Activated CD4-positive, alpha-beta memory T cell treated with anti-CD3 and anti-CD28 coated beads for 36 hours (primary cell): Measurements from ENCODE around the gene AKAP8L. TPM values are rescaled to one million over a fixed set of nuclear protein-coding genes. Genes with fewer than 3 reads are reported as not detected.

Source experiments
- CTCF ChIA-PET: fragments of 350-600 bp; sonication (Branson Sonifier 250); formaldehyde crosslinking; loops from one replicate; lab custom pipeline; 2021; ENCODE audit warnings: antibody characterized with exemption, inconsistent platforms; lab: Charles Lee
- POLR2A ChIA-PET: fragments of 350-600 bp; sonication (Branson Sonifier 250); formaldehyde crosslinking; loops from one replicate; lab custom pipeline; 2021; ENCODE audit warnings: antibody characterized with exemption; lab: Charles Lee
- DNase-seq: peaks from one replicate; pipeline ENCODE4 v3.0.0-alpha.2; 2020
- H3K27ac Mint-ChIP-seq: one replicate; pipeline ENCODE4 v1.8.0; 2021; ENCODE audit warnings: mixed read lengths
- H3K27me3 Mint-ChIP-seq: one replicate; pipeline ENCODE4 v1.8.0; 2021; ENCODE audit warnings: mixed read lengths
- H3K36me3 Mint-ChIP-seq: one replicate; pipeline ENCODE4 v1.8.0; 2021; ENCODE audit warnings: mixed read lengths
- H3K4me1 Mint-ChIP-seq: one replicate; pipeline ENCODE4 v1.8.0; 2021; ENCODE audit warnings: low read depth, mixed read lengths
- H3K4me3 Mint-ChIP-seq: one replicate; pipeline ENCODE4 v1.8.0; 2021; ENCODE audit warnings: mild to moderate bottlenecking, mixed read lengths
- H3K9me3 Mint-ChIP-seq: one replicate; pipeline ENCODE4 v1.8.0; 2021; ENCODE audit warnings: mixed read lengths
- intact Hi-C: fragments of 100-400 bp; cut with micrococcal nuclease; formaldehyde crosslinking; loops from one replicate; pipeline ENCODE4 v1.15.1; 2023
- total RNA-seq, 2 experiments: library from RNA; stranded (reverse); gene quantifications; one replicate each; pipeline ENCODE4 v1.2.3, GENCODE V29; 2021

AKAP8L gene
- total RNA-seq, 2 experiments from 2014 or later, result 94.2 to 100 TPM

DNA sequence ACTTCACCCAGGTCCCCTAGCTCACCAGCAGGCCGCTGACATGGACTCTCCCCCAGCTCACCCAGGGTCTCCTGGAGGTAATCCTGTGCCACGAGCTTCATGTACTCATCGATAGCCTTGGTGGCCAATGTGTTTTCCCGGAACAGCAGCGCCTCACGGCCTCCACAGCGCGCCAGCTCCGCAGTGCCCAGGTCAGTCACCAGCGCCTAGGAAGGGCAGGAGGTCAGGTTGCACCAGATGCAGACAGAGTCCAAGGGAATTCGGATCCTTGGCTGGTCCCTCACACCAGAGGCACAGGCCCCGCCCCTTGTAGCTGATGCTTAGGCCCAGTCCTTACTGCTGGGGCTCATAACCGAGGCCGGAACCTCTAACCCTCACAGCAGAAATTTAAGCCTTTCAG, 37.7 kb upstream of the AKAP8L start:
- Mint-ChIP-seq H3K4me1 (peaks cover 6% of the 10 kb centered on the region), H3K27me3 (no peaks in the 10 kb centered on the region), H3K27ac (no peak overlapping the region), H3K9me3 (no peaks in the 10 kb centered on the region), H3K4me3 (no peak overlapping the region), H3K36me3 (peaks cover 59% of the 10 kb centered on the region)
- ChIA-PET POLR2A (interaction anchor here (2.6 kb wide), 1 partner anchor 11 kb away, joined by 8 read pairs; no protein-coding TSS in a partner anchor), CTCF (interaction anchor here (1.2 kb wide), 4 partner anchors 21 to 99 kb away, joined by 3 to 5 read pairs (median 4); partner anchors contain the start of gene AKAP8L)
- no peak for DNase-seq
- intact Hi-C loops, result no loop called here

DNA sequence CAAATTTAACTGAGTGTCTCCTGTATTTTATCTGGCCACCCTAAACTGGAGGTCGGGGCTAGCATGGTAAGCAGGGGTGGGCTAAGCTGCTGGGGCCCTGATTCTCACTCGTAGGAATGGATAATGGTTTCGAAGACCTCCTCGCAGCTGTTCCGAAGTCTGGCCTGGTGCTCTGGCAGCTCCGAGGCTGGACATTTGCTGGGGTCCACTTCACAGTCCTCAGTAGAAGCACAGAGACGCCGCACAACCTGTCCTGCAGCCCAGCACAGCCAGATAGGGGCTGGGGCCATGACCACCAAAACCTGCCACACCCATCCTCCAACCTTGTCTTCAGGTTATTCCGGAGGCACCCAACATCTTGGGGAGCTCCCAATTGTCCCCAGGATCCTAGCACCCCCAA, 37.2 kb upstream of the AKAP8L start:
- H3K9me3 Mint-ChIP-seq, result no peaks in the 10 kb centered on the region
- H3K27me3 Mint-ChIP-seq, result no peaks in the 10 kb centered on the region
- POLR2A ChIA-PET, result interaction anchor here (2.6 kb wide), 1 partner anchor 11 kb away, joined by 8 read pairs; no protein-coding TSS in a partner anchor

DNA sequence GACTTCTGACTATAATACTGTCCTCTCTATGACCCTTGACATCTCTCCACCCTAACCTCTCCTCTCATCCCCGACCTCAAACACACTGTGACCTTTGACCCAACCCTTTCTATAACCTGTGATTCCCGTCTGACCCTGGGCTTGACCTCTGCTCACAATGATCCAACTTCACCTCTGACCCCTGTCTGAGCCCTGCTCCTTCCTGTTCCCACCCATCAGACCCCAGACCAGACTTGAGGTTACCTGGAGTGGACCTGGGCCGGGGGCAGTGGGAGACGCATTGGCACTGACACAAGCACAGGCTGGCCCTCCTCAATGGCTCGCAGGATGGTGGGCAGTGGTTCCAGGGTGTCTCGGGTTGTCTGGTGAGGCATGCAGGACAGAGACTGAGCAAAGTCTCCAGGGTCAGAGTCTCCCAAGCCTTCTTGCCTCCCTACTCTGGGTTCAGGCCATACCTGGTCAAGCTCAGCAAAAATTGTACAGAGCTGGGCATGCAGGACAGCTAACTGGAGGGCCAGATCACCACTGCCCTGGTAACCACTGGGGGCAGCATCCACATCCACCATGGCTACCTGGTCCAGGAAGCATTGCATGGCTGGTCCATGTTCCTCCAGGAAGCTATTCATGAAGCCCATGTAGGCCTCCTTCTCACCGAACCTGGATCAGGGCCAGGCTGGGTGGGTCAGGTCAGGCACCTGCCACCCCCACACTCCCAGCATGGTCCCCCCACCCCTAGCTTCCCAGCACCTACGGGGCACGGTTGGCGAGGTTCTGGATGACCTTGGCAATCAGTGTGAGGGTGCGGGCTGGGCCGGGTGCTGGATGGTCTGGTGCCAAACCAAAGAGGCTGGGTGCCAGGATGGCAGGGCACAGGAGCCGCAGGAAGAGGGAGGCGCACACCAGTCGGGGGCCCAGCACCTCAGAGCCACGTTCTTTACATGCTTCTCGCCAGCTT, 35.4 kb upstream of the AKAP8L start:
- ChIA-PET POLR2A (interaction anchor here (1.5 to 2.6 kb wide), 2 partner anchors 9 to 13 kb away, joined by 7 to 8 read pairs; no protein-coding TSS in a partner anchor), CTCF (interaction anchor here (0.7 to 2.1 kb wide), 3 partner anchors 9 to 82 kb away, joined by 3 to 7 read pairs (median 4); partner anchors contain the start of gene AKAP8L)
- intact Hi-C loops, result no loop called here
- no peak overlapping the region for H3K4me3 Mint-ChIP-seq
- no peak for DNase-seq
- no peaks in the 10 kb centered on the region for H3K27me3 Mint-ChIP-seq
- H3K27ac Mint-ChIP-seq, result no peak overlapping the region
- H3K4me1 Mint-ChIP-seq, result peaks cover 13% of the 10 kb centered on the region
- H3K9me3 Mint-ChIP-seq, result no peaks in the 10 kb centered on the region
- peaks cover 56% of the 10 kb centered on the region for H3K36me3 Mint-ChIP-seq

More for the DNA sequence above, 37.2 kb upstream of the AKAP8L start:
- DNase-seq, result no peak
- no peak overlapping the region for H3K27ac Mint-ChIP-seq
- H3K36me3 Mint-ChIP-seq, result peaks cover 64% of the 10 kb centered on the region
- intact Hi-C loops, result no loop called here
- peaks cover 7% of the 10 kb centered on the region for H3K4me1 Mint-ChIP-seq
- CTCF ChIA-PET, result interaction anchor here (1.2 to 2.1 kb wide), 5 partner anchors 20 to 100 kb away, joined by 3 to 7 read pairs (median 4); partner anchors contain the start of gene AKAP8L
- no peak overlapping the region for H3K4me3 Mint-ChIP-seq

DNA sequence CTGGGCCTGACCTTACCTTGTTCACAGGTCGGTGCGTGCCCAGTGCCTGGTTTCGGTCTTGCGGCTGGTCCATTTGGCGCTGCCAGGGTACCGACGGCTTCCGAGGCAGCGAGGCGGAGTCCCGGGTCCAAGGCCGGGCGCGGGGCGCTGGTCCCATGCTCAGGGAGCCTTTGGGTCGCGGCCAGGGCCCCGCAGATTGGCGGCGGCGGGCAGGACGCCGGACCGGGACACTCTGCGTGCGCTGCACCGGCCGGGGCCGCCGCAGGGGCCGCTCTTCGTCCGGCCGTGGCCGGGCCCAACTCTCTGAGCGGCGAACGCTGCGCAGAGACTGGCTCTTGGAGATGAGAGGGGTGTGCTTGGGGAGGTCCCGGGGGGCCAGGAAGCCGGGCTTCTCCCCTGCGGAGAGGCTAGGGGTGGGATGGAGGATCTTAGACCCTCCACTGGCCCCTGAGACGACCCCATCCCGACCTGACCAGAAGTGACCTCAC, 34.3 kb upstream of the AKAP8L start:
- Mint-ChIP-seq H3K27ac (no peak overlapping the region), H3K36me3 (peaks cover 53% of the 10 kb centered on the region), H3K4me1 (peaks cover 20% of the 10 kb centered on the region), H3K4me3 (no peak overlapping the region), H3K9me3 (no peaks in the 10 kb centered on the region), H3K27me3 (no peaks in the 10 kb centered on the region)
- no peak for DNase-seq
- CTCF ChIA-PET, result interaction anchor here (0.7 kb wide), 1 partner anchor 83 kb away, joined by 3 read pairs; no protein-coding TSS in a partner anchor
- intact Hi-C loops, result no loop called here
- POLR2A ChIA-PET, result interaction anchor here (1.5 kb wide), 1 partner anchor 10 kb away, joined by 4 read pairs; the partner anchor contains the start of gene RASAL3

DNA sequence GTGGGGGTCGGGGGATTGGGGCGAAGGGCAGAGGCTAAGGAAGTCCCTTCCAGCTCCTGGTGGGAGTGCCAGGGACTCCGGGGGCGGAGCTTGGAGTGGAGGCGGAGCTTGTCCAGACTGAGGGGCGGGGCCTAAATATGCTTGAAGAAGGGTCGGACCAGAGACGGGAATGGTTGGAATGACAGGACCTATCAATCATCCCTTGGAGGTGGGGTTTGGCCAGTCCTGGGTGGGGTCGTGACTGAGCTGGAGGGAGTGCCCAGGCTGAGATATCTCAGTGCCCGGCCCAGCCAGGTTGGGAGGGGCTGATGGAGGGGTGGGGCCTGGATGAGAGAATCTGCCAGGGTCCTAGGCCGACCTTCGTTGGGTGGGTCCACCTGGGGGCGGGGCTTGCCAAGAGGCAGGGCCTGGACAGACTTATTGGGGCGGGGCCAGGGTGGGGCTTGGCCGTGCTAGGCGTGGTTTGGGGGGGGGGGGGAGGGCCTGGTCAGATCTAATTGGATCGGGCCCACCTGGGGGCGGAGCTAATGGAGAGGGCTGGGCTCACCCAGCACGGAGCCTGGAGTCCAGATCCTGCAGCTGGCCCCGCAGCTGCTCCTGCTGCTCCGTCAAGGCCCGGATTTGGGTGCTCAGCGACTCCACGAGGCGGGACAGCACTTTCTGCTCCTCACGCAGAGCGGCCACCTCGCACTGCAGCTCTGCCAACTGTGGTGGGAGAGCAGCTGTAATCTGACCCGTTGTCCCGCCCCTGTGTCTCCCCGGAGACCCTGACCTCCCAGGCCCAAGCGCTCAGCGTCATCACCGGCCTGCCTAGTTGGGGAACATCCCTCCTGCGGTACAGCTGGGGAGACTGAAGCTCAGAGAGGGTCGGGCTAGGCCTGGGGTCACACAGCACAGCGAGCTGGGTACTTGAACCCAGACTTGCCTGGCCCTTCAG, 33.6 kb upstream of the AKAP8L start:
- H3K27me3 Mint-ChIP-seq, result no peaks in the 10 kb centered on the region
- H3K9me3 Mint-ChIP-seq, result no peaks in the 10 kb centered on the region
- peaks cover 20% of the 10 kb centered on the region for H3K4me1 Mint-ChIP-seq
- ChIA-PET CTCF (interaction anchor here (0.8 to 2.9 kb wide), 4 partner anchors 11 to 103 kb away, joined by 3 to 8 read pairs (median 4); partner anchors contain the start of gene AKAP8L), POLR2A (interaction anchor here (0.6 to 1.5 kb wide), 4 partner anchors 11 to 33 kb away, joined by 3 to 4 read pairs (median 4); partner anchors contain the start of genes AKAP8L and RASAL3)
- no peak overlapping the region for H3K27ac Mint-ChIP-seq
- H3K36me3 Mint-ChIP-seq, result peaks cover 48% of the 10 kb centered on the region
- intact Hi-C loops, result no loop called here
- no peak overlapping the region for H3K4me3 Mint-ChIP-seq
- peak; percentile 38 for DNase-seq

DNA sequence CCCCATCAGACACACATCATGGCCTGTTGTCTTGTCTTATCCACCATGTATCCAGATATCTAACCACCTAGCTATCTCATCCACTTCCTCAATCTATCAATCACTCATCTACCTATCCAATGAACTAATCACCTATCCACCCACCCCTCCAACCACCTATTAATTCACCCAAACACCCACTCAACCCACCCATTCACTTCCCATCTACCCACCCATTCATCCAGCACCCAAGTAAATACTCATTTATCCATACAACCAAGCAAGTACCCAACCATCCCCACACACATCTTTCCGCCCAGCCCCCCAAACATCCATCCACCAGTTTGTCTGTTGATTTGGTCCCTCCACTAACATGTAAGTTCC, 31.7 kb upstream of the AKAP8L start:
- no peaks in the 10 kb centered on the region for H3K9me3 Mint-ChIP-seq
- intact Hi-C loops, result no loop called here
- peak overlapping the region; percentile 81 for H3K27ac Mint-ChIP-seq
- H3K4me3 Mint-ChIP-seq, result peak overlapping the region; percentile 62
- POLR2A ChIA-PET, result interaction anchor here (0.7 to 0.8 kb wide), 2 partner anchors 14 to 17 kb away, joined by 3 to 4 read pairs; partner anchors contain the start of gene RASAL3
- no peak for DNase-seq
- CTCF ChIA-PET, result interaction anchor here (0.9 to 2.9 kb wide), 3 partner anchors 13 to 105 kb away, joined by 3 to 11 read pairs (median 8); partner anchors contain the start of gene AKAP8L
- H3K36me3 Mint-ChIP-seq, result peaks cover 40% of the 10 kb centered on the region
- peaks cover 20% of the 10 kb centered on the region for H3K4me1 Mint-ChIP-seq
- H3K27me3 Mint-ChIP-seq, result no peaks in the 10 kb centered on the region

DNA sequence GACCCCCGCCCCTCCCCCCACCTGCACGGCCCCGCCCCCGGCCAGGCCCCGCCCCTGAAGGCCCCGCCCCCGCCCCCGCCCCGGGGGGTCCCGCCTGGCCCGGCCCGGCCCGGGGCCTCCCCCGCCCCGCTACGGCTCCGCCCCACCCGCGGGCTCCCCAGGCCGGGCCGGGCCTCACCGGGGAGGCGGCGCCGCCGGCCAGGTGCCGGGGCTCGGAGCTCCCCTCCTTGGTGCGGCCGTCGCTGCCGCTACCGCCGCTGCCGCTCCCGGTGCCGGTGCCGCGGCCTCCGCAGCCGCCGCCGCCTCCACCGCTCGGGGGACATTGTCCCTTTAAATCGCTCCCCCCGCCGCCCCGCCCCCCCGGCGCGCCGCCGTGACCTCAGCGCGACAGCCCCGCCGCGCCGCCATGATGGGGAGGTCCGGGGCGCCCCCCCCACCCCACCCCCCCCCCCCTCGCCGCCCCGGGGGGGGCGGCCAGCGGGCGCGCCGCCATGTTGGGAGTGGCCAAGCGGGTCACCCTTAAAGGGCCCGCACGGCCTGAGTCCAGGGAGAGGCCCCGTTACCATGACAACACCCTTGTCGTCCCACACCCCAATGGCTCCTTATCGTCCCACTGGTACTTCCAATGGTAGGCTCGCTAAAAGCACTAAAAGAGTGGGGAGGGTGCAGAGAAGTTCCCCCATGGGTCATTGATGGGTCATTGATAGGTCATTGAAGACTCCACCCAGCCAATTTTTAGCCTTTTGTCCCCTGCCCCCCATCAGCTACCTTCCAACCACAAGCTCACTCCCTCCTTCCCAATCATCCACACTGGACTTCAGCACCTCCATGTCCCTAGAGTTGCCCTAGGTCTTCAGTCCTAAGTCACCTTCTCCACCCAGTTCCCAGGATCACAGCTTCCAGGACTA, 31.1 kb upstream of the AKAP8L start, which contains the start of gene WIZ:
Gene WIZ (minus strand): TSS at position 337 of the 908 bp plus-strand sequence. CDS start 1,649 bp downstream, outside the sequence.
- Mint-ChIP-seq H3K36me3 (peaks cover 34% of the 10 kb centered on the region), H3K9me3 (no peaks in the 10 kb centered on the region), H3K4me3 (peak within 1 kb of the TSS; percentile 62), H3K27ac (peak within 1 kb of the TSS; percentile 81), H3K4me1 (peaks cover 14% of the 10 kb centered on the region), H3K27me3 (no peaks in the 10 kb centered on the region)
- ChIA-PET CTCF (interaction anchor here (0.9 to 2.9 kb wide), 3 partner anchors 14 to 106 kb away, joined by 3 to 11 read pairs (median 8); partner anchors contain the start of gene AKAP8L), POLR2A (interaction anchor here (0.7 to 0.8 kb wide), 2 partner anchors 15 to 17 kb away, joined by 3 to 4 read pairs; partner anchors contain the start of gene RASAL3)
- intact Hi-C loops, result loop anchor here (2.0 kb wide), 1 partner anchor 17 kb away; no protein-coding TSS in a partner anchor
- DNase-seq, result peak; percentile 88

DNA sequence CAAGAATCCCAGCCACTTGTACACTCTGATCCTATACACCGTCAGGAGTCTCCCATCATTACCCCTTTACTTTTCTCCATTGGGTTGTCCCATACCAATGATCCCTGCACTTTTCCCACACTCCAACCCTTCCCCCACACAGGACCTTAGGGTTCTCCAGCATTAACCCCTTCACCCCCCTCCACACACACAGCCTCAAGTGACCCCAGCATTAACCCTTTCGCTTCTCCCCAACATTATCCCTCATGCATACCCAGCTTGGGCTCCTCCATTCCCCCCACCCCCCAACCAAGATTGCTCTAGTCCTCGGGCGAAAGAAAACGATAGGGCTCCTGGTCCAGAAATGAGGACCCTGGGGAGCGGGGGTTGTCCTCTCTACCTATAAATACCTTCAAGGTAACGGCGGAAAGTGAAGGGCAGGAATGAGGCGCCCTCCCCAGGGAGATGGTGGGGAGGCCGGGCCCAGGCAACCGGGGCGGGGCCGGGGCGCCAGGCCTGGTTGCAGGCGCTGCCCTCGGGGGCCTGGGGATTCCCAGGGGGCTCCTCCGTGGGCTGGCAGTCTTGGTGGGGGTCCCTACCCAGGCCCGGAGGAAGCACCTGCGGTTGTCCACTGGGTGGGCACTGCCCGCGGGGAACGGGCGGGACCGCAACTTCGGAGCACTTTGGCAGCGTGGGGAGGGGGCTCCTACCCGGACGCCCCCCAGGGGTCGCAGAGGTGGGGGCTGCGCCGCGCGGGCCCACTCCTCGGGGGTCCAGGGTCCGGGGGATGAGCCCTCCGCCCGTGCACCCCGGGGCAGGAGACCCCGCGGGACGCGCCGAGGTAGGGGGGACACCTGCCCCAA, 30.2 kb upstream of the AKAP8L start:
- intact Hi-C loops, result loop anchor here (2.0 kb wide), 1 partner anchor 16 kb away; no protein-coding TSS in a partner anchor
- Mint-ChIP-seq H3K27me3 (no peaks in the 10 kb centered on the region), H3K36me3 (peaks cover 26% of the 10 kb centered on the region), H3K4me3 (peak overlapping the region; percentile 52), H3K9me3 (no peaks in the 10 kb centered on the region), H3K27ac (peak overlapping the region; percentile 29), H3K4me1 (peaks cover 14% of the 10 kb centered on the region)
- DNase-seq, result no peak
- CTCF ChIA-PET, result interaction anchor here (1.9 kb wide), 1 partner anchor 30 kb away, joined by 8 read pairs; the partner anchor contains the start of gene AKAP8L
- POLR2A ChIA-PET, result interaction anchor here (1.0 kb wide), 1 partner anchor 18 kb away, joined by 3 read pairs; no protein-coding TSS in a partner anchor

DNA sequence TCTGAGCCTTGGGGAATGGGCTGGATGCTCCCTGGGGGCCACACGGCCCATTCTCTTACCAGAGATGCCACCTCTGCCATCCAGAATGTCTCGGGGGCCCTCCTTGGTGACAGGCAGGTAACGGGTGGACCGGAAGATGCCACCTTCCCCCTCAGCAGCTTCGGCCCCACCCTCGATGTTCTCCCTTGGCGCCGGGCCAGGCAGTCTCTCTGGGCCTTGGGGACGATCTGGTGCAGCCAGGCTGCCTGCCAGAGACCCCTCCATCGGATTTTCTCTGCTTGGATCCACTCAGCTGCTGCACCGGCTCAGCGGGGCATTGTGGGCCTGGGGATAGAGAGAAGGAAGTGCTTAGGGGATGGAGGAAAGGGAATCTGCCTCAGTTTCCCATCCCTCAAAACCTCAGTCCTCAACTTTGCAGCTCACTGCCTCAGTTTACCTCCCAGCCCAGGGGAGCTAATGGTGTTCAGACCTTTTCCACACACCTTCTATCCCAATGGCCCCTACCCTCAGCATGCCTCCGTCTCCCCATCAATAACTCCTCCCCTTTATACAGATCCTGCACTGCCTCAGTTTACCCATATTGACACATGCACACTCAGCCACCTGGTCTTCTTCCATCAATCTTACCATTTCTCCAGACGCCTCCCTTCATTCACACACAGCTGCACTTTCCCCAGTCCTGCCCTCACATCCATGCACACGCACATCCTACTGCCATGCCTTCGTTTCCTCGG, 29.4 kb upstream of the AKAP8L start:
- intact Hi-C loops, result loop anchor here (2.0 kb wide), 1 partner anchor 15 kb away; no protein-coding TSS in a partner anchor
- ChIA-PET POLR2A (interaction anchor here (1.0 kb wide), 2 partner anchors 19 to 69 kb away, joined by 3 read pairs; no protein-coding TSS in a partner anchor), CTCF (interaction anchor here (1.9 kb wide), 1 partner anchor 29 kb away, joined by 8 read pairs; the partner anchor contains the start of gene AKAP8L)
- Mint-ChIP-seq H3K9me3 (no peaks in the 10 kb centered on the region), H3K4me3 (peak overlapping the region; percentile 52), H3K36me3 (peaks cover 20% of the 10 kb centered on the region), H3K27me3 (no peaks in the 10 kb centered on the region), H3K4me1 (peaks cover 14% of the 10 kb centered on the region), H3K27ac (peak overlapping the region; percentile 29)
- no peak for DNase-seq
